HG03045 (cell line): Measurements from ENCODE around the gene OR4K17.
"Not testable (repeated sequence)": the region's sequence is repeated elsewhere in the genome, so short reads cannot be mapped to it uniquely, and the experiment has no call there.

Experiments used
- ATAC-seq: cut with Tn5 transposase; IDR thresholded peaks from one replicate; pipeline ENCODE4 v1.9.1; 2021; ENCODE audit warnings: mild to moderate bottlenecking, moderate library complexity; ENCODE audit not compliant: unreplicated experiment

Gene OR4K17

GRCh38 chr14:20110438-20110837 lies at the start of gene OR4K17:
TSS of gene OR4K17 (plus strand) at chr14:20110739. CDS start at chr14:20117500, 6,761 bp downstream.
- no peak for ATAC-seq

GRCh38 chr14:20092050-20092449 lies 18.5 kb upstream of the OR4K17 start:
- no peak for ATAC-seq

- no peak for ATAC-seq
Measured at GRCh38 chr14:20093442-20093841, 17.1 kb upstream of the OR4K17 start.

- not testable (repeated sequence) for ATAC-seq
Measured at GRCh38 chr14:20098926-20099770, 11.4 kb upstream of the OR4K17 start.

- ATAC-seq: no peak
Measured at GRCh38 chr14:20112321-20112720, 1.8 kb downstream of the OR4K17 start.

GRCh38 chr14:20116748-20117147 lies 6.2 kb downstream of the OR4K17 start:
- no peak for ATAC-seq

GRCh38 chr14:20118795-20119194 lies 8.3 kb downstream of the OR4K17 start:
- no peak for ATAC-seq

- no peak for ATAC-seq
Measured at GRCh38 chr14:20138520-20138919, 28.0 kb downstream of the OR4K17 start, which contains the start of gene OR4N5. TSS of gene OR4N5 (plus strand) at chr14:20138820. CDS start at chr14:20143736, 4,916 bp downstream.

GRCh38 chr14:20143911-20144310 lies 33.4 kb downstream of the OR4K17 start:
- ATAC-seq: no peak

GRCh38 chr14:20144820-20145219 lies 34.3 kb downstream of the OR4K17 start:
- no peak for ATAC-seq

- no peak for ATAC-seq
Measured at GRCh38 chr14:20164462-20164861, 53.9 kb downstream of the OR4K17 start.

- no peak for ATAC-seq
Measured at GRCh38 chr14:20167091-20167490, 56.6 kb downstream of the OR4K17 start.

GRCh38 chr14:20169852-20170251 lies 59.3 kb downstream of the OR4K17 start:
- ATAC-seq: not testable (repeated sequence)
